Neural cell (in vitro differentiated cells): ENCODE data around the gene ATP8B1. TPM values are rescaled to one million over a fixed set of nuclear protein-coding genes. Genes with fewer than 3 reads are reported as not detected.
"Not testable (repeated sequence)": the region's sequence is repeated elsewhere in the genome, so short reads cannot be mapped to it uniquely, and the experiment has no call there.

Experiments used
- H2AFZ ChIP-seq: fragments of 200-600, 300-800 bp; sonication (generic), shearing (Covaris generic); 2 replicates; pipeline ENCODE4 v1.6.0; 2014; ENCODE audit warnings: low read depth, mild to moderate bottlenecking, antibody characterized with exemption, low read length, moderate library complexity
- H3F3A ChIP-seq: fragments of 200-600 bp; shearing (Covaris generic); 2 replicates; pipeline ENCODE4 v1.6.1; 2016; ENCODE audit warnings: mild to moderate bottlenecking, moderate library complexity, mixed read lengths, antibody characterized with exemption, low read length; ENCODE audit not compliant: insufficient read depth, poor library complexity, severe bottlenecking
- H3K27ac ChIP-seq: fragments of 200-600, 300-800 bp; sonication (generic), shearing (Covaris generic); 2 replicates; pipeline ENCODE4 v1.5.1; 2014; ENCODE audit warnings: mild to moderate bottlenecking, low read length, moderate library complexity
- H3K27me3 ChIP-seq: fragments of 300-800, 200-600 bp; sonication (generic), shearing (Covaris generic); 2 replicates; pipeline ENCODE4 v1.6.0; 2014; ENCODE audit warnings: mild to moderate bottlenecking, low read depth, low read length, moderate library complexity; ENCODE audit not compliant: insufficient read depth
- H3K36me3 ChIP-seq: fragments of 300-800, 200-600 bp; sonication (generic), shearing (Covaris generic); 2 replicates; pipeline ENCODE4 v1.5.1; 2014; ENCODE audit warnings: mild to moderate bottlenecking, antibody characterized with exemption, low read length, moderate library complexity; ENCODE audit not compliant: insufficient read depth
- H3K4me2 ChIP-seq: fragments of 300-800, 200-600 bp; sonication (generic), shearing (Covaris generic); 2 replicates; pipeline ENCODE4 v1.6.0; 2014; ENCODE audit warnings: mild to moderate bottlenecking, low read length
- H3K4me3 ChIP-seq: fragments of 300-800, 200-600 bp; sonication (generic), shearing (Covaris generic); 2 replicates; pipeline ENCODE4 v1.5.1; 2014; ENCODE audit warnings: mild to moderate bottlenecking, low read length, moderate library complexity
- H3K79me2 ChIP-seq: fragments of 200-600 bp; shearing (Covaris generic); replicated peaks from 2 replicates; pipeline ENCODE4 v1.6.0; 2014; ENCODE audit warnings: mild to moderate bottlenecking, low read length, moderate library complexity; ENCODE audit not compliant: insufficient read depth
- H3K9ac ChIP-seq: fragments of 300-800, 200-600 bp; sonication (generic), shearing (Covaris generic); 2 replicates; pipeline ENCODE4 v1.6.1; 2016; ENCODE audit warnings: mild to moderate bottlenecking, low read length, mixed read lengths
- H3K9me2 ChIP-seq: fragments of 200-600 bp; shearing (Covaris generic); 2 replicates; pipeline ENCODE4 v1.6.1; 2016; ENCODE audit warnings: mild to moderate bottlenecking, low read length, mixed read lengths; ENCODE audit not compliant: insufficient read depth
- H3K9me3 ChIP-seq: fragments of 200-600, 300-800 bp; sonication (generic), shearing (Covaris generic); 2 replicates; pipeline ENCODE4 v1.6.1; 2016; ENCODE audit warnings: mild to moderate bottlenecking, mixed run types, low read length, moderate library complexity, mixed read lengths
- H4K20me1 ChIP-seq: fragments of 200-600 bp; shearing (Covaris generic); 2 replicates; pipeline ENCODE4 v1.6.1; 2016; ENCODE audit warnings: mild to moderate bottlenecking, mixed run types; ENCODE audit not compliant: insufficient read depth
- CTCF ChIP-seq: fragments of 450-650 bp; IDR thresholded peaks from 2 replicates; pipeline ENCODE4 v1.5.1; 2014; ENCODE audit warnings: antibody characterized with exemption, mild to moderate bottlenecking, moderate library complexity; ENCODE audit not compliant: poor library complexity, severe bottlenecking
- EP300 ChIP-seq: fragments of 450-650 bp; conservative IDR thresholded peaks from 2 replicates; pipeline ENCODE4 v1.6.1; 2014; ENCODE audit warnings: antibody characterized with exemption, mild to moderate bottlenecking, moderate library complexity; ENCODE audit not compliant: poor library complexity, severe bottlenecking
- MXI1 ChIP-seq: fragments of 450-650 bp; conservative IDR thresholded peaks from 2 replicates; pipeline ENCODE4 v1.6.1; 2014; ENCODE audit warnings: antibody characterized with exemption, mild to moderate bottlenecking; ENCODE audit not compliant: poor library complexity, severe bottlenecking
- POLR2AphosphoS5 ChIP-seq: IDR thresholded peaks from 2 replicates; pipeline ENCODE4 v1.6.1; 2012
- RAD21 ChIP-seq: fragments of 450-650 bp; conservative IDR thresholded peaks from 2 replicates; pipeline ENCODE4 v1.6.1; 2014; ENCODE audit warnings: antibody characterized with exemption, mild to moderate bottlenecking, moderate library complexity
- REST ChIP-seq: IDR thresholded peaks from 2 replicates; pipeline ENCODE4 v1.6.1; 2012; ENCODE audit warnings: borderline replicate concordance
- SMC3 ChIP-seq: fragments of 450-650 bp; conservative IDR thresholded peaks from 2 replicates; pipeline ENCODE4 v1.6.1; 2014; ENCODE audit warnings: antibody characterized with exemption, mild to moderate bottlenecking, moderate library complexity; ENCODE audit not compliant: poor library complexity
- TAF1 ChIP-seq: IDR thresholded peaks from 2 replicates; pipeline ENCODE4 v1.6.1; 2012; ENCODE audit warnings: low read depth
- polyA plus RNA-seq: library from polyadenylated mRNA; depleted of rRNA; stranded (reverse); fragments of >200 nt; gene quantifications from 2 replicates; pipeline ENCODE4 v1.2.3, GENCODE V29; 2014

ATP8B1 gene
- polyA plus RNA-seq, 1 donor from 2014 or later, result not detected

DNA sequence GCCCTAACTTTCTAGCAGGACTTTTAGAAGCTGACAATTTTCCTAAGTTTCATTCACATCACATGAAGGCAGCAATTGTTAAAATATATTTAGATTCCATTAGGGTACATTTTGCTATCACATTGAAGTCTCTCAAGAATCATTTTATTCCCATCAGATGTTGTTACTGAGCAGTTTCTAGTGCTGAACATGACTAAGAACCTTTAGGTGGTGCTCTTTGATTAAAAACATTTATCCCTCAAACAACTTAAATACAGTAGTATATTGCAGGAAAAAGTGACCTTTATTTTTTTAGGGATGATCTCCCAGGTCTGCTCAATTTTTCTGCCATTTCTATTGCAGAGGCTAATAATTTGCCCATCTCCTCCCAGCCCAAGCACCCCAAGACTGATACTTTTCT, 158.6 kb downstream of the ATP8B1 start:
- no peaks in the 10 kb centered on the region for H4K20me1 ChIP-seq
- no peaks in the 10 kb centered on the region for H3K9me2 ChIP-seq
- no peak for TF ChIP-seq EP300
- TF ChIP-seq TAF1, result no peak
- peak; percentile 49 for TF ChIP-seq RAD21
- no peak for TF ChIP-seq CTCF
- H3K9me3 ChIP-seq, result no peaks in the 10 kb centered on the region
- H3F3A ChIP-seq, result no peaks in the 10 kb centered on the region
- no peaks in the 10 kb centered on the region for H3K36me3 ChIP-seq
- no peak overlapping the region for H3K9ac ChIP-seq
- no peaks in the 10 kb centered on the region for H3K27me3 ChIP-seq
- no peak overlapping the region for H3K4me3 ChIP-seq
- H2AFZ ChIP-seq, result no peak overlapping the region
- no peak overlapping the region for H3K27ac ChIP-seq
- H3K79me2 ChIP-seq, result no peaks in the 10 kb centered on the region
- H3K4me2 ChIP-seq, result no peak overlapping the region

DNA sequence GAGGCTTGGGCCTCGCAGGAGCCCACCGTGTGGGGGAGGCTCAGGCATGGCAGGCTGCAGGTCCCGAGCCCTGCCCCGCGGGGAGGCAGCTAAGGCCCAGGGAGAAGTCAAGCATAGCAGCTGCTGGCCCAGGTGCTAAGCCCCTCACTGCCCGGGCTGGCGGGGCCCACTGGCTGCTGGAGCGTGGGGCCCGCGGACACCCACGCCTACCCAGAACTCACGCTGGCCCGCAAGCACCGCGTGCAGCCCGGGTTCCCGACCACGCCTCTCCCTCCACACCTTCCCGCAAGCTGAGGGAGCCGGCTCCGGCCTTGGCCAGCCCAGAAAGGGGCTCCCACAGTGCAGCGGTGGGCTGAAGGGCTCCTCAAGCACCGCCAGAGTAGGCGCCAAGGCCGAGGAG, 159.4 kb downstream of the ATP8B1 start:
- H3K27me3 ChIP-seq, H3F3A ChIP-seq, H3K4me3 ChIP-seq, H3K9ac ChIP-seq, H3K36me3 ChIP-seq, H3K9me3 ChIP-seq, H3K79me2 ChIP-seq, H3K27ac ChIP-seq, H2AFZ ChIP-seq, H4K20me1 ChIP-seq, H3K9me2 ChIP-seq, H3K4me2 ChIP-seq: not testable (repeated sequence)

GRCh38 chr18:57642462-57642861, 160.7 kb downstream of the ATP8B1 start:
- H3K79me2 ChIP-seq, H4K20me1 ChIP-seq, H3K4me2 ChIP-seq, H3K36me3 ChIP-seq, H3K4me3 ChIP-seq, H3K9me3 ChIP-seq, H3K27me3 ChIP-seq, H3K9me2 ChIP-seq, H2AFZ ChIP-seq, H3K9ac ChIP-seq, H3K27ac ChIP-seq, H3F3A ChIP-seq: not testable (repeated sequence)

DNA sequence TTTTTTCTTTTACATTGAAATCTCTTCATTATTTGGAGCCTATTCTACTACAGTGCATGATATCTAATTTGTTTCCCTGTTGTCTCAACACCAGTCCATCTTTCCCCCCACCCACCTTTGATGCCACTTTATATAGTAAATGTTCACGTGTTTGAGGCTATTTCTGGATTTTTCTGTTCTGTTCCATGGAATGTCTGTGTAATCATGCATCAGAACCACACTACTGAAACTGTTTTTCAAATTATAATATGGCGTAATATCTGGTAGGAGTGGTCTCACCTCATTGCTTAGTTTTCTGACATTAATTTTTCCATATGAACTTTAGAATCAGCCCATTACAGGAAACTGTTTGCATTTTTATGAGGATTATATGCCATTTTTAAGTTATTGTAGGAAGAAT, 162.4 kb downstream of the ATP8B1 start:
- Histone ChIP-seq H3K9ac (no peak overlapping the region), H3F3A (no peaks in the 10 kb centered on the region), H2AFZ (no peak overlapping the region), H3K79me2 (no peaks in the 10 kb centered on the region), H3K36me3 (no peaks in the 10 kb centered on the region), H4K20me1 (no peaks in the 10 kb centered on the region), H3K27me3 (no peaks in the 10 kb centered on the region), H3K4me2 (no peak overlapping the region), H3K9me3 (no peaks in the 10 kb centered on the region), H3K27ac (no peak overlapping the region), H3K9me2 (no peaks in the 10 kb centered on the region), H3K4me3 (no peak overlapping the region)
- no peak for TF ChIP-seq RAD21

DNA sequence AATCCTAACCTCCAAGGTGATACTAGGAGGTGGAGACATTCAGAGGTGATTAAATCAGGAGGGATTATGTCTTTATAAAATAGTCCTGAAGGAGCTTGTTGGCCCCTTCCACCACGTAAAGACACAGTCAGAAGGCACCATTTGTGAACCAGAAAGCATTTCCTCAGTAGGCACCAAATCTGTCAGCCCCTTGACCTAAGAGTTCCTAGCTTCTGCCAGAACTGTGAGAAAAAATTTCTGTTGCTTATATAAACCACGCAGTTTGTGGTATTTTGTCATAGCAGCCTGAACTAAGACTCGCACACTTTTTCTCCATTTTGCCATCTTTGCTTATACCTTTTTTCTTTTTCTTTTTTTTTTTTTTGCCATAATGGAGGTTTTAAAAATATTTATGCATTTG, 162.9 kb downstream of the ATP8B1 start:
- H4K20me1 ChIP-seq, result no peaks in the 10 kb centered on the region
- H3K27me3 ChIP-seq, result no peaks in the 10 kb centered on the region
- H3K4me3 ChIP-seq, result no peak overlapping the region
- H3K9me2 ChIP-seq, result no peaks in the 10 kb centered on the region
- no peak overlapping the region for H3K4me2 ChIP-seq
- no peaks in the 10 kb centered on the region for H3K36me3 ChIP-seq
- H2AFZ ChIP-seq, result no peak overlapping the region
- TF ChIP-seq REST, result no peak
- TF ChIP-seq SMC3, result no peak
- no peak for TF ChIP-seq POLR2AphosphoS5
- no peak for TF ChIP-seq MXI1
- H3K9ac ChIP-seq, result no peak overlapping the region
- H3F3A ChIP-seq, result no peaks in the 10 kb centered on the region
- H3K9me3 ChIP-seq, result no peaks in the 10 kb centered on the region
- H3K79me2 ChIP-seq, result no peaks in the 10 kb centered on the region
- no peak overlapping the region for H3K27ac ChIP-seq
